ENCODE results near the gene KDM4B.

Gene KDM4B

DNA sequence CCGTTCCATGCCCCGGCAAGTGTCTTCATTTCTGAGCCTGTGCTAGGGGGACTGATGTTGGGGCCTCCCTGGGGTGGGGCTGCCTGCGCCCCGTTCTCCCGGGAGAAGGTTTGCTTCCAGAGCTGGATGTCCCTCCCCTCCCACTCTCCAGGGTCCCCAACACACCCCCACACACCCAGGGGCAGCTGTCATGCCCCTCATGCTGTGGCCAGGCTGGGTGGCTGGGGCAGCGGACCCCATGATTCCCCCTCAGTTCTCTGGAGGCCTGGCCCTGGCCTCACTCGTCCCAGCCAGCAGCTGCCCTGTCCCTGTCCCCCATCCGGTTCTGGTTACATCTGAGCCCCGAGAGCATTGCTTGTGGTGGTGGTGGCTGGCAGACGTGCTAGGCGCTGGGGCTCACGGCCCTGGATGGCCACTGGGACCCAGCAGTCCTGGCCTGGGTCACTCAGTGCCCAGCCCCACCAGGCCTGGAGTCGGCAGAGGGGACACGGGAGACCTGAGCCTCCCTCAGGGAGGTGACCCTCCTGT lies 184.8 kb downstream of the KDM4B start:
- TF ChIP-seq, protein P1, sequence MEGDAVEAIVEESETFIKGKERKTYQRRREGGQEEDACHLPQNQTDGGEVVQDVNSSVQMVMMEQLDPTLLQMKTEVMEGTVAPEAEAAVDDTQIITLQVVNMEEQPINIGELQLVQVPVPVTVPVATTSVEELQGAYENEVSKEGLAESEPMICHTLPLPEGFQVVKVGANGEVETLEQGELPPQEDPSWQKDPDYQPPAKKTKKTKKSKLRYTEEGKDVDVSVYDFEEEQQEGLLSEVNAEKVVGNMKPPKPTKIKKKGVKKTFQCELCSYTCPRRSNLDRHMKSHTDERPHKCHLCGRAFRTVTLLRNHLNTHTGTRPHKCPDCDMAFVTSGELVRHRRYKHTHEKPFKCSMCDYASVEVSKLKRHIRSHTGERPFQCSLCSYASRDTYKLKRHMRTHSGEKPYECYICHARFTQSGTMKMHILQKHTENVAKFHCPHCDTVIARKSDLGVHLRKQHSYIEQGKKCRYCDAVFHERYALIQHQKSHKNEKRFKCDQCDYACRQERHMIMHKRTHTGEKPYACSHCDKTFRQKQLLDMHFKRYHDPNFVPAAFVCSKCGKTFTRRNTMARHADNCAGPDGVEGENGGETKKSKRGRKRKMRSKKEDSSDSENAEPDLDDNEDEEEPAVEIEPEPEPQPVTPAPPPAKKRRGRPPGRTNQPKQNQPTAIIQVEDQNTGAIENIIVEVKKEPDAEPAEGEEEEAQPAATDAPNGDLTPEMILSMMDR (IDR thresholded peaks at IDR 0.05), result no peak

GRCh38 chr19:5154129-5154798 lies 185.4 kb downstream of the KDM4B start:
- TF ChIP-seq, protein P1 (IDR thresholded peaks at IDR 0.05), result peak; percentile 65

GRCh38 chr19:5154799-5155426 lies 186.0 kb downstream of the KDM4B start:
- TF ChIP-seq, protein P1 (IDR thresholded peaks at IDR 0.05), result no peak

DNA sequence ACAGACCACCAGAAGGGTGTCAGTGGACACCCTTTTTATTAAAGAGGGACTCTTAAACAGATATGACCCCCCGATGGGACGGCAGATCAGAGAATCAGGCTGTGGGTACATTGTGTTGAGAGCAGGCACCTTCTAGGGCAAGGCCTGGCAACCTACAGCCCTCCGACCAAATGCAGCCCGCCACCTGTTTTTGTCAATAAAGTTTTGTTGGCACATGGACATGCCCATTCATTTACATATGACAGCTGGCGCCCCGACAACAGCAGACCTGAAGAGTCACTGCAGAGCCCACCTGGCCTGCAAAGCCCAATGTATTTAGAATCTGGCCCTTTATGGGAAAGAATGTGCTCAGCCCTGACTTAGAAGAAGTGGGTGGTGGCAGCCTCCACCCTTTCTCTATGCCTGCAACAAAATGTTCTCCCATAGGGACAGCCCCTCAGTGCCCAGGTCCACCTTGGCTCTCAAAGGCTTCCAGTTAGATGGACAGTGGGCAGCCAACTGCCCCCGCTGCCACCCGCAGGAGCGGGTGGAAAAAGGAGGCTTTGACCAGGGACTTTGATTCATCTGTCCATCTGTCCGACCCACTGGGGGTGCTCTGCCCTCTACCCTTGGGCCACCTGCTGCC lies 186.8 kb downstream of the KDM4B start:
- TF ChIP-seq, protein P1 (IDR thresholded peaks at IDR 0.05), result no peak

GRCh38 chr19:5156231-5156986 lies 187.5 kb downstream of the KDM4B start:
- TF ChIP-seq, protein P1 (IDR thresholded peaks at IDR 0.05), result no peak

- TF ChIP-seq, protein P1 (IDR thresholded peaks at IDR 0.05), result no peak
Observed at GRCh38 chr19:5157186-5157585, 188.3 kb downstream of the KDM4B start.

DNA sequence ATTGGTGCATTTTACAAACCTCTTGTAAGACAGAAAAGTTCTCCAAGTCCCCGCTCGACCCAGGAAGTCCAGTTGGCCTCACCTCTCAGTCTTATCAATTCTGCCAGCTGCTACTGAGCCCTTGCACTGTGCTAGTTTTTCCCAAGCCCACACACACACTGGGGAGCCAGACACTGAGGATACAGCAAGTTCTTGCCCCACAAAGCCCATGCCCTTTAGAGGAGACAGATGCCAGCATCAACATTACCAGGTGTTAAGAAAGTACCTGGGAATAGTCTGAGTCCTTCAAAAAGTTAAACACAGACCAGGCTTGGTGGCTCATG lies 196.7 kb downstream of the KDM4B start:
- TF ChIP-seq, protein P1 (IDR thresholded peaks at IDR 0.05), result no peak
